ENCODE data around the gene ZNF69.

DNA sequence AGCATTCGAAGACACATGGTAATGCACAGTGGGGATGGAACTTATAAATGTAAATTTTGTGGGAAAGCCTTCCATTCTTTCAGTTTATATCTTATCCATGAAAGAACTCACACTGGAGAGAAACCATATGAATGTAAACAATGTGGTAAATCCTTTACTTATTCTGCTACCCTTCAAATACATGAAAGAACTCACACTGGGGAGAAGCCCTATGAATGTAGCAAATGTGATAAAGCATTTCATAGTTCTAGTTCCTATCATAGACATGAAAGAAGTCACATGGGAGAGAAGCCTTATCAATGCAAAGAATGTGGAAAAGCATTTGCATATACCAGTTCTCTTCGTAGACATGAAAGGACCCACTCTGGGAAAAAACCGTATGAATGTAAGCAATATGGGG, 61.1 kb downstream of the ZNF69 start:
- TF ChIP-seq, protein P1, sequence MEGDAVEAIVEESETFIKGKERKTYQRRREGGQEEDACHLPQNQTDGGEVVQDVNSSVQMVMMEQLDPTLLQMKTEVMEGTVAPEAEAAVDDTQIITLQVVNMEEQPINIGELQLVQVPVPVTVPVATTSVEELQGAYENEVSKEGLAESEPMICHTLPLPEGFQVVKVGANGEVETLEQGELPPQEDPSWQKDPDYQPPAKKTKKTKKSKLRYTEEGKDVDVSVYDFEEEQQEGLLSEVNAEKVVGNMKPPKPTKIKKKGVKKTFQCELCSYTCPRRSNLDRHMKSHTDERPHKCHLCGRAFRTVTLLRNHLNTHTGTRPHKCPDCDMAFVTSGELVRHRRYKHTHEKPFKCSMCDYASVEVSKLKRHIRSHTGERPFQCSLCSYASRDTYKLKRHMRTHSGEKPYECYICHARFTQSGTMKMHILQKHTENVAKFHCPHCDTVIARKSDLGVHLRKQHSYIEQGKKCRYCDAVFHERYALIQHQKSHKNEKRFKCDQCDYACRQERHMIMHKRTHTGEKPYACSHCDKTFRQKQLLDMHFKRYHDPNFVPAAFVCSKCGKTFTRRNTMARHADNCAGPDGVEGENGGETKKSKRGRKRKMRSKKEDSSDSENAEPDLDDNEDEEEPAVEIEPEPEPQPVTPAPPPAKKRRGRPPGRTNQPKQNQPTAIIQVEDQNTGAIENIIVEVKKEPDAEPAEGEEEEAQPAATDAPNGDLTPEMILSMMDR (conservative IDR thresholded peaks at IDR 0.05; ENCODE audit: low read depth, low read length) = no peak
- no peak for TF ChIP-seq EZH2 (IDR thresholded peaks at IDR 0.05; ENCODE audit: low read length, unreplicated experiment)

All from PC-3 (cell line).